IMR-90 (cell line): ENCODE measurements around the gene ARMC5.

Experiments
- RCOR1 ChIP-seq: IDR thresholded peaks from 2 replicates; pipeline ENCODE4 v1.6.1; 2012; ENCODE audit warnings: mild to moderate bottlenecking, low read length, improper control_type of control experiment; ENCODE audit not compliant: insufficient replicate concordance
- SMC3 ChIP-seq: fragments of 150-350 bp; IDR thresholded peaks from 2 replicates; pipeline ENCODE4 v1.6.1; 2016; ENCODE audit warnings: low read depth, mild to moderate bottlenecking, antibody characterized with exemption, low read length, moderate library complexity
- TF ChIP-seq, protein P1 (sequence below): fragments of 150-350 bp; IDR thresholded peaks from 2 replicates; pipeline ENCODE4 v1.6.1; 2017; ENCODE audit warnings: mild to moderate bottlenecking, antibody characterized with exemption, low read length, low read depth

DNA sequence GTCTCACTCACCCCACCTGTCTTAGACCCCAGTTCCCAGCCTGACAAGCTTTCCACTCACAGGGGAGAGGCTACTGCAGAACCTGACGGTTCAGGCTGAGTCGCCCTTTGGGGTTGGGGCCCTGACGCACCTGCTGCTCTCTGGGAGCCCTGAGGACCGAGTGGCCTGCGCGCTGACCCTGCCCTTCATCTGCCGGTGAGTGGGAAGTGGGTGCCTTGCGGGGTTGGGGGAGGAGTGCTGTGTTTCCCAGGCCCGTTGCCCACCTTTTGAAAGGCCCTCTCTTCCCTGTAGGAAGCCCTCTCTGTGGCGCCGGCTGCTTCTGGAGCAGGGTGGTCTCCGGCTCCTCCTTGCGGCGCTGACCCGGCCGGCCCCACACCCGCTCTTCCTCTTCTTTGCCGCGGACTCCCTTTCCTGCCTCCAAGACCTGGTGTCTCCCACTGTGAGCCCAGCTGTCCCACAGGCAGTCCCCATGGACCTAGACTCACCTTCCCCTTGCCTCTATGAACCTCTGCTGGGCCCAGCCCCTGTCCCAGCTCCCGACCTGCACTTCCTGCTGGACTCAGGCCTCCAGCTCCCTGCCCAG, 6.6 kb downstream of the ARMC5 start:
- TF ChIP-seq SMC3 (no peak), RCOR1 (no peak)
- TF ChIP-seq, protein P1, sequence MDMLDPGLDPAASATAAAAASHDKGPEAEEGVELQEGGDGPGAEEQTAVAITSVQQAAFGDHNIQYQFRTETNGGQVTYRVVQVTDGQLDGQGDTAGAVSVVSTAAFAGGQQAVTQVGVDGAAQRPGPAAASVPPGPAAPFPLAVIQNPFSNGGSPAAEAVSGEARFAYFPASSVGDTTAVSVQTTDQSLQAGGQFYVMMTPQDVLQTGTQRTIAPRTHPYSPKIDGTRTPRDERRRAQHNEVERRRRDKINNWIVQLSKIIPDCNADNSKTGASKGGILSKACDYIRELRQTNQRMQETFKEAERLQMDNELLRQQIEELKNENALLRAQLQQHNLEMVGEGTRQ = no peak
